Measurements from ENCODE around the gene FFAR3. TPM values are rescaled to one million over a fixed set of nuclear protein-coding genes. Genes with fewer than 3 reads are reported as not detected.
"Not testable (repeated sequence)": the region's sequence is repeated elsewhere in the genome, so short reads cannot be mapped to it uniquely, and the experiment has no call there.

Gene FFAR3
- total RNA-seq, 1 donor from 2014 or later = not detected

DNA sequence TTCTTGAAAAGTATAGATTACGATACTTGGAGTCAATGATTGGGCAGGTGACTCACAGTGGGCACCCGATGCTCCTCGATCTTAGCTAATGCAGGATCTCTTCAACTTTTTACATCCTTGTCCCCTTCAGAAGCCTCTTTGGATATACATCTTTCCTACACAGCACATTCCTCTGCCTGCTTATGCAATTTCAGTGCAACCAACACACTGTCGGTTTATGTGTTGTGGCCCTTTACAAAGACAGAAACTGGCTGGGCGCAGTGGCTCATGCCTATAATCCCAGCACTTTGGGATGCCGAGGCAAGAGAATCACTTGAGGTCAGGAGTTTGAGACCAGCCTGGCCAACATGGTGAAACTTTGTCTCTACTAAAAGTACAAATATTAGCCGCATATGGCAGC is 15.2 kb downstream of the FFAR3 start:
- DNase-seq (ENCODE audit: low read depth in 2 of 2) = no peak

DNA sequence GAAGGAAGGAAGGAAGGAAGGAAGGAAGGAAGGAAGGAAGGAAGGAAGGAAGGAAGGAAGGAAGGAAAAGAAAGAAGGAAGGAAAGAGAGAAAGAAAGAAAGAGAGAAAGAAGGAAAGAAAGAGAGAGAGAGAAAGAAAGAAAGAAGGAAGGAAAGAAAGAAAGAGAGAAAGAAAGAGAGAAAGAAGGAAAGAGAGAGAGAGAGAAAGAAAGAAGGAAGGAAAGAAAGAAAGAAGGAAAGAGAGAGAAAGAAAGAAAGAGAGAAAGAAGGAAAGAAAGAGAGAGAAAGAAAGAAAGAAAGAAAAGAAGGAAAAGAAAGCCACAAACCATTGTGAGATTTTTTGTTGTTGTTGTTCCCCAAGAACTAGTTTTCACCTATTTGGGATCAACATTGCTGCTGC is 15.8 kb downstream of the FFAR3 start:
- not testable (repeated sequence) for DNase-seq (ENCODE audit: low read depth in 2 of 2)

DNA sequence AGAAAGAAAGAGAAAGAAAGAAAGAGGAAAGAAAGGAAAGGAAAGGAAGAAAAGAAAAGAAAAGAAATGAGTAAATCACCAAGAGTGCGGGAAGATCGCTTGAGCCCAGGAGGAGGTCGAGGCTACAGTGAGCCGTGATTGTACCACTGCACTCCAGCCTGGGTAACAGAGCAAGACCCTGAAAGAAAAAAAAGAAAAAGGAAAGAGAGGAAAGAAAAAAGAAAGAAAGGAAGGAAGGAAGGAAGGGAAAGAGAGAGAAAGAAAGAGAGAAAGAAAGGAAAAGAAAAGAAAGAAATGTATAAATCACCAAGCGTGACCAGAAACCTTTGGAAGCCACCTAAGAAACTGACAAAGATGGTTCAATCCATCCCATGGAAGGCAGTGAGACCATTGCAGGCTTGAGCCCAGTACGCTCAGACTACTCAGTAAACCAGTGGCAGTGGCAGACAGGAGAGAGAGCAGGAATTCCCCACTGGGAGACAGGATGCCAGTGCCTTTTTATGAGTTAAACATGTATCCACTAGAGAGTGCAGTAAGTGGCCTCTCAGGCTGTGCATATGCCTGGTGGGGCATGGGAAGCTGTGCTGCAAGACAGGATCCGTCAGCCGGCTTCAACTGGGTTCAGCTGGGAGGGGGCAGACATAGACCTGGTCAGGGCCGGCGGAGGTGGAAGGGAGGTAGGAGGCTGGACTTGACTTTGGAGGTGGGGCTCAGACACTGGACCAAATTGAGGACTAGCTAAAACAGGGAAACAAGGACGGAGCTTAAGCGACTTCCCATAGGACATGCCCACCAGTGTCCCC is 17.4 kb downstream of the FFAR3 start:
- DNase-seq (ENCODE audit: low read depth in 2 of 2) = no peak

DNA sequence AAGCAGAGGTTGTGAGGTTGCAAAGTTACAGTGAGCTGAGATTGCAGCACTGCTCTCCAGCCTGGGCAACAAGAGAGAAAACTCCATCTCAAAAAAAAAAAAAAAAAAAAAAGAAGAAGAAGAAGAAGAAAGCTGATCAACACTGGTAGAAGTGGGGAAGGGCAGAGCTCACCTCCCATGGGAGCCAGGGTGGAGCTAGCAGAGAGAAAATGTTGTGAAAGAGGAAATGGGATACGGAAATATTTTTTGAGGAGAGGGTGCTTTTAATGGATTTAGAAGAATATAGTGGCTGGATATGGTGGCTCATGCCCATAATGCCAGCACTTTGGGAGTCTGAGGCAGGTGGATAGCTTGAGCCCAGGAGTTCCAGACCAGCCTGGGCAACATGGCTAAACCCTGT is 19.4 kb downstream of the FFAR3 start:
- DNase-seq (ENCODE audit: low read depth in 2 of 2) = no peak

DNA sequence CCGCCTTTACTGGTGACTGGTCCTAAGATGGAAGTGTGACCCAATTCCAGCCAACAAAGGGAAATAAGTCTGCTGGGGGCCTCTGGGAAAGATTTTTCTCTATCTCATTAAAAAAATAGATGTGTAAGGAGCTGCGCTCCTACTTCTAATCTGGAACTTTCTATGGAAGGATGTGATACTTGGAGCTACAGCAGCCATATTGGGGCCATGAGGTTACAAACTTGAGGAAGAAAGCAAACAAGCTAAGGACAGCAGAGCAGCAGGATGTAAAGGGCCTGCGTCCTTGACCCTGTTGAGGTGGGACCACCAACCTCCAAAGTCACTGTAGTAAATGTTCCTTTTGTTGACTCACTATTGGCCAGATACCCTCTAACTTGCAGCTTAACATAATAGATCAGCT is 20.1 kb downstream of the FFAR3 start:
- DNase-seq (ENCODE audit: low read depth in 2 of 2) = no peak

DNA sequence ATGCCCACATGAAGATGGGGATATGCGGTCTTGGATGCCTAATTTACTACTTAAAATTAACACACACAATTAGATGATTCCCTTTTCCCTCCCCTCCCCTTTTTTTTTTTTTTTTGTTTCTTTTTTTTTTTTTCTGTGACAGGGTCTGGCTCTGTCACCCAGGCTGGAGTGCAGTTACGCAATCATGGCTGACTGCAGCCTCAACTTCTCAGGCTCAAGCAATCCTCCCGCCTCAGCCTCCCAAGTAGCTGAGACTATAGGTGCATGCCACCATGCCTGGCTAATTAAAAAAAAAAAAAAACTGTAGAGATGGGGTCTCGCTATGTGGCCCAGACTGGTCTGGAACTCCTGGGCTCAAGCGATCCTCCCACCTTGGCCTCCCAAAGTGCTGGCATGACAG is 21.3 kb downstream of the FFAR3 start:
- not testable (repeated sequence) for DNase-seq (ENCODE audit: low read depth in 2 of 2)

DNA sequence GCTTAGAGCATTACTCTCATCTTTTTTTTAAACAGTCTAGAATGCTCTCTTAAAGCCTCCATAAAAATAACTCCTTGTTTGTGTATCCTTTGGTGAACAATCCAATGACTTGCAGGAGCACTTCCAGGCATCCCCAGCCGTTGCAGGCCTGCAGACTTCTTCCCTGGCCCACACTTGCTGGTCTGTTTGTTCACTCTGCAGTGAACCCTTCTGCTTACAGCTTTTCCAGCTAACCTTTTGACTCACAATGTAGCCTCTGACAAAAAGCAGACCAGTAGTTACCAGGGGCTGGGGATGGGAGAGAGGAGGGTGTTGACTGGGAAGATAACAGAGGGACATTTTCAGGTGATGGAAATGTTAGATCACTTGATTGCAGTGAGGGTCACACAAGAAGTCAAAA is 21.7 kb downstream of the FFAR3 start:
- DNase-seq (ENCODE audit: low read depth in 2 of 2) = no peak

DNA sequence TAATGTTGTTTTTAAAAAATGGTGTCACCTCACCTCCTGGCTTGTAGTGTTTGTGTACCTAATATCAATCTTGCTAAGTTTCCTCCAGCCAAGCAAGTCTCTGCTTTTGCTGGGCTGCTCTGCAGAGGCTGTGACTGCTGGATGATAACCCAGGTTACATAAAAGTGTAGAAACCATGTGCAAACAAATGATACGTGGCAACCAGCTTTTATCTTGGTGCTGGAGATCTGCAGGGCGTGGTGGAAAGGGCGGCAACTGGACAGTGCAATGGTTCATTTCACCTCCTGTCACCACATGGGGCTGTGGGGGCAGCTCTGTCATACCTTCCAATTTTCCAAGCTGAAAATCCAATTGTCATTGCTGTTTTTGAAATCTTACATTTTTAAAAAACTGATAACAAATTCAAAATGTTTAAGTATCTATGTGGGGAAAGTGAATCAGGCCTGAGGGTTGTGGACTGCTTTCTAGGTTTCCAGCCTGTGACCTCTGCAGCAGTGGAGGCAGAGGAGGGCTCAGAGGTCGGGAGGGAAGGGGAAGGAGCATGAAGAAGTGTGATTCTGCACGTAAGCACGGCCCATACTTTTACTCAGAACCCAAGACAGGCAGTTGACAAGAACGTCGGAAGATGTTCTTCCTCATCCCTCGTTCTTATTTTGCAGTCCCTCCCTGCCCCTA is 22.3 kb downstream of the FFAR3 start:
- no peak for DNase-seq (ENCODE audit: low read depth in 2 of 2)

DNA sequence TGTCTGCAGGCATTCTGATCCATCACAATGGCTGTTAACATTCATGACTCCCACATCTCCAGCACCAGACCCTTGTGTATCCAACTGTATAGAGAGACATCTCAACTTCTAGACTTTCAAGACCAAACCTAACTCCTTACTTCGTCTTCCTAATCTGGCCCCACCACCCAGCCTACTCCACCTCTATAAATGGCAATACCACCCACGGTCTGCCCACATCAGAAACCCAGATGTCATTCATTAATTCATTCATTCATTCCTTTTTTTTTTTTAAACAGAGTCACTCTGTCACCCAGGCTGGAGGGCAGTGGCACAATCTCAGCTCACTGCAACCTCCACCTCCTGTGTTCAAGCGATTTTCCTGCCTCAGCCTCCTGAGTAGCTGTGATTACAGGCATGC is 23.1 kb downstream of the FFAR3 start:
- DNase-seq (ENCODE audit: low read depth in 2 of 2) = no peak

DNA sequence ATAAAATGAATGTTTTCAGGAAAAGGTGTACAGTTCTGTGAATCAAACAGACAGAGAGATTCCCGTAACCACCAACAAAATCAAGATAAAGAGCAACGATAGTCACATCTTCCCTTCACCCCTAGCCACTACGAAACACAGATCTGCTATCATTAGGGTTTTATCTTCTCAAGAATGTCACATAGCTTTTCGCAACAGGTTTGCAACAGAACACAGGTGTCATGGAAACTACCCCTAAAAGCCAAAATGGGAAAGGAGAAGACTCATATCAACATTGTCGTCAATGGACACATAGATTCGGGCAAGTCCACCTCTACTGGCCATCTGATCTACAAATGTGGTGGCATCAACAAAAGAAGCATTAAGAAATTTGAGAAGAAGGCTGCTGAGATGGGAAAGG is 23.7 kb downstream of the FFAR3 start:
- no peak for DNase-seq (ENCODE audit: low read depth in 2 of 2)

DNA sequence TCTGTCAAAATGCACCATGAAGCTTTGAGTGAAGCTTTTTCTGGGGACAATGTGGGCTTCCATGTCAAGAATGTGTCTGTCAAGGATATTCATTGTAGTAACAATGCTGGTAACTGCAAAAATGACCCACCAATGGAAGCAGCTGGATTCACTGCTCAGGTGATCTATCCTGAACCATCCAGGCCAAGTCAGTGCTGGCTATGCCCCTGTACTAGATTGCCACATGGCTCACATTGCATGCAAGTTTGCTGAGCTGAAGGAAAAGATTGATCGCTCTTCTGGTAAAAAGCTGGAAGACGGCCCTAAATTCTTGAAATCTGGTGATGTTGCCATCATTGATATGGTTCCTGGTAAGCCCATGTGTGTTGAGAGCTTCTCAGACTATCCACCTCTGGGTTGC is 25.3 kb downstream of the FFAR3 start:
- no peak for DNase-seq (ENCODE audit: low read depth in 2 of 2)

DNA sequence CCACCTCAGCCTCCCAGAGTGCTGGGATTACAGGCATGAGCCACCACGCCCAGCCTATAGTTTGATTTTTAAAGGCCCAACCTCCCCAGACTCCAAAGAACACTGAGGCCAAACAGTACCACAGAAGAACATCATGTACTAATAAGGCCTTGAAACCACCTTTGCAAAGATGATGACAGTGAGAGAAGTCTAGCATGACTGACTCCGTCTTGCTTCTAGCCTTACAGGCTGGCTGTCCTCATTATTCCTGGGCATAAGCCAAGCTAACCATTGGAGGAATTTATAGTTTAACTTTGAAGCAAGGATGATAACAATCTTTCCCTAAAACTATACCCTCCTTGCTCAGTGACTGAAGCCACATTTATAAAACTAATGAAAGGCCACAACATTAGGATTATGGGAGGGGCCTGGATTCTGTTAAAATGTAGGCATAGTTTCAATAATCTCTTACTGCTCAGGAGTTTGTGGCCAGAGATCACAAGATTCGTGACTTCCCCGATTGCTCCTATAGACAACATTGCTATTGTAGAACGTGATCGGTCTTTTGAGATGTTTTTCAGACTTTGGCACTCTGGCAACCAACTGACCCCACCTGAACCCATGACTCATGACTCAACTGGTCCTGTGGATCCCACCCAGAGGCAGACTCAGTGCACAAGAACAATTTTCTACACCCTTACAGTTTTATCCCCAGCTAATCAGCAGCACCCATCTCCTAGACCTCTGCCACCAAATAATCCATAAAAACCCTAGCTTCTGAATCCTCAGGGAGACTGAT is 30.2 kb downstream of the FFAR3 start:
- DNase-seq (ENCODE audit: low read depth in 2 of 2) = no peak

DNA sequence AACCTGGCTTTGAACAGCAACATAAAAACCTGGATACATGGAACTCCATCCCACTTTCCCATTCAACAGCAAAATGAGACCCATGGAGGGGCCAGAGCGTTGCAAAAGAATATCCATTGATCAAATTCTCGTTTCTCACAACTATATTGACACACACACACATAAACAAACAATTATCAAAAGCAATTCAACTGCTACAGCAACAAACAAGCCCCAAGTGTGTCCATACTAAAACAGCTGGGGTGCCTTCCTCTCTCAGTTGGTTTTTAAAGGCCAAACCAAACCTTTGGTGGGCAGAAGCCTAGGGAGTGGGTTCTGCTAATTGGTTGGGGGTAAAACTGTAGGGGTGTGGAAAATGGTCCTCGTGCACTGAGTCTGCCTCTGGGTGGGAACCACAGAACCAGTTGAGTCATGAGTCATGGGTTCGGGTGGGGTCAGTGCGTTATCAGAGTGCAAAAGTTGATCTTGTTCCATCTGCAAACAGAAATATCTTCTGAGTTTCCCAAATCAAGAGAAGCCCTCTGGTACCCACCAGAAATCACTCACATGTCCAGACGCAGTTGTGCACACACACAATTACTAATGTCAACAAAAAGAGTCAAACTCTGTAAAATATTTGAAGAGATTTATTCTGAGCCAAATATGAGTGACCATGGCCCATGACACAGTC is 31.1 kb downstream of the FFAR3 start:
- DNase-seq (ENCODE audit: low read depth in 2 of 2) = no peak

DNA sequence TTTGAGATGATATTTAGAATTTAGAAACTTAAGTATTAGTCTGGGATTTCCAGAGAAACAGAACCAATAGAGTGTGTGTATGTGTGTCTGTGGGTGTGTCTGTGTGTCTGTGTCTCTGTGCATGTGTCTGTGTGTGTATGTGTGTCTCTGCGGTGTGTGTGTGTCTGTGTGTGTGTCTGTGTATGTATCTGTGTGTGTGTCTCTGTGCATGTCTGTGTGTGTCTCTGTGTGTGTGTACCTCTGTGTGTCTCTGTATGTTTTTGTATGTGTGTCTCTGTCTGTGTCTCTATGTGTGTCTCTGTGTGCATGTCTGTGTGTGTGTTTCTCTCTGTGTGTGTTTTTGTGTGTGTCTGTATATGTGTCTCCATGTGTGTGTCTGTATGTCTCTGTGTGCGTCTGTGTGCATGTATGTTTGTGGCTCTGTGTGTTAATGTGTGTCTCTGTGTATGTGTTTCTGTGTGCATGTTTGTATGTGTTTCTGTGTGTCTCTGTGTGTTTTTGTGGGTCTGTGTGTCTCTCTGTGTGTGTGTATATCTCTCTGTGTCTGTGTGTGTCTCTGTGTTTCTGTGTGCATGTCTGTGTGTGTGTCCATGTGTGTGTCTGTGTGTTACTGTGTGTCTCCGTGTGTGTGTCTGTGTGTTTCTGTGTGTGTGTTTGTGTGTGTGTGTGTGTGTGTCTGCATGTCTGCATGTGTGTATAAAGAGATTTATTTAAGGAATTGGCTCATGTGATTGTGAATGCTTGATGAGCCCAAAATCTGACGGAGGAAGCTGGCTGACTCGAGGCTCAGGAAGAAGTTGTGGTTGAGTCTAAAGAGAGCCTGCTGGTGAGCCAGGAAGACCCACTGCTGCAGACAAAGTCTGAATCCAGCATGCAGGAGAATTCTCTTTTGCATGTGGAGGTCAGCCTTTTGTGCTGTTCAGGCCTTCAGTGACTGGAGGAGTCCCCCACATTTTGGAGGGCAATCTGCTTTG is 34.8 kb downstream of the FFAR3 start:
- no peak for DNase-seq (ENCODE audit: low read depth in 2 of 2)

DNA sequence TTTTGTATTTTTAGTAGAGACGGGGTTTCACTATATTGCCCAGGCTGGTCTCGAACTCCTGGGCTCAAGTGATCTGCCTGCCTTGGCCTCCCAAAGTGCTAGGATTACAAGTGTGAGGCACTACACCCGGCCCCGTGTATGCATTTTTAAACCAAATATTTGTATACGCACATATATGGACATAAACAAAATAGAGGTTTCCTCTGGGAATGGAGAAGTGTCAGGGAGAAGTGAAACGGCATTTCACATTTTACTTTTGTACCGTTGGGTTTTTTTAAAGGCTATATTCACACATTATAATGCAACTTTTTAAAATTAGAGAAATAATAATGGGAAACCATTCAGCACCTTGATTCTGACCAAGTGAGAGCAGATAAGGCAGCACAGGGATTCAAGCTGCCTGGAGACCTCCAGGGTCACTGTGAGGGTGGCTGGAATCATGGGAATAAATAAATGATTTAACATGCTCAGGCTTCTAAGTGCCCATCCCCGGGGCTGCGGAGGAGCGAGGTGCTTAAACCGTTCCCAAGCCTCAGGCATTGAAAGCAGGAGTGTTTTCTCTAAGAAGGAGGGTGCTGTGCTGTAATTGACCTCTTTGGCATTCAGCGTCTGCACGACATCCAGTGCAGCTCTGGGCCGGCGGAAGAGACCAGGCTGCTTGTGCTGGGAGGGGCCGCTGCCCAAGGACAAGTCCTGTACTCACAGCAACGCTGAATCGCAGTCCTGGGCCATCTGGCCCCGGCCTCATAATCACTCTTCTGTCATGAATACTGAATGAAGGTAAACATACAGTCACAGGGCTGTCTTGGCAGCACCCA is 37.3 kb downstream of the FFAR3 start:
- no peak for DNase-seq (ENCODE audit: low read depth in 2 of 2)

DNA sequence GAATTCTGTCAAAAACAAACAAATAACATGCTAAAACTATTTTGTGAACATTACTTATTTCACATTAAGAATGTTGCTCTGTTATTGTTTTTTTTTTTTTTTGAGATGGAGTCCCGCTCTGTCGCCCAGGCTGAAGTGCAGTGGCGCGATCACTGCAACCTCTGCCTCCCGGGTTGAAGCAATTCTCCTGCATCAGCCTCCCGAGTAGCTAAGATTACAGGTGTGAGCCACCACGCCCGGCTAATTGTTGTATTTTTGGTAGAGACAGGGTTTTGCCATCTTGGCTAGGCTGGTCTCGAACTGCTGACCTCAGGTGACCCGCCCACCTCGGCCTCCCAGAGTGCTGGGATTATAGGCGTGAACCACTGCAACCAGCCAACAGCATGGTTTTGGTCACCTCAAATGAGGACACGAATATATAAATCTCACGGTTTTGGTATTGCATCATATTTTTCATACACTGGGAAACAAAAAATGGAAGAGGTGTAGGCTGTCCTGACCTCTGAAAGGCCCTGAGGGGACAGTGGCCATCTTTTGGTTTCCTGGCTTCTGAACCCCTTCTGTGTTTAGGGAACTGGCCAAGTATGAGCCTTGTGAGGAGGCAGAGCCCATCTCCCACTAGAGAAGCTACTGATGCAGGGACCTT is 38.1 kb downstream of the FFAR3 start:
- no peak for DNase-seq (ENCODE audit: low read depth in 2 of 2)

DNA sequence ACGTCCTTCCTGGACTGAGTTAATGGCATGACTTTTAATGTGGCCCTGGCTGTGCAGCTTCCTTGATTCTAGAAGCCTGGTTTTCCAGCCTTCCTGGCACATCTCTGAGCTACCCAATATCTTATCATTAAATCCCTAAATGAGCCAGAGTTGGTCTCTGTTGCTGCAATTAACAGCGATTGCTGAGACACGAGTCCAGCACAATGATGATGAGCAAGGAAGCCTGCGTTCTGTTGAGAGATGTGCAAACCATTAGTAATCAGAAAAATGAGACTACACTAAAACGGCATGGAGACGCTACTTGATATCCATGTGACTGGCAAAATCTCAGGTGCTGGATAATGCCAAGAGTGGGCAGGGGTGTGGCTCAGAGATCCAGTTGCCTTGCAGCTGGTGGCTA is 38.8 kb downstream of the FFAR3 start:
- DNase-seq (ENCODE audit: low read depth in 2 of 2) = no peak

DNA sequence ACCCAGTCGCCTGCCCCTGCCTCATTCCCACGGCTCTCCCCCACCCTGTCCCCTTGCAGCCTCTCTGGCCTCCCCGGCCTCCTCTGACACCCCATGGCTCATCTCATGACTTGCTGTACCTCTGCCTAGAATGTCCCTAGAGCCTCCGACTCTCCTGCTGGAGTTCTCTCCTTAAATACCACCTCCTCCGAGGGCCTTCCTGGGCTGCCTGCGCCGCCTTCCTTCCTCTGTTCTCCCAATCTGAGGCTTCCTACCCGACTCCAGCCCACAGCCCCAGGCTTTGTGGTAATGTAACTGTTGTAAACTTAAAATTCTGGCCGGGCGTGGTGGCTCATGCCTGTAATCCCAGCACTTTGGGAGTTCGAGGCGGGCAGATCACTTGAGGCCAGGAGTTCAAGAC is 40.3 kb downstream of the FFAR3 start:
- no peak for DNase-seq (ENCODE audit: low read depth in 2 of 2)

DNA sequence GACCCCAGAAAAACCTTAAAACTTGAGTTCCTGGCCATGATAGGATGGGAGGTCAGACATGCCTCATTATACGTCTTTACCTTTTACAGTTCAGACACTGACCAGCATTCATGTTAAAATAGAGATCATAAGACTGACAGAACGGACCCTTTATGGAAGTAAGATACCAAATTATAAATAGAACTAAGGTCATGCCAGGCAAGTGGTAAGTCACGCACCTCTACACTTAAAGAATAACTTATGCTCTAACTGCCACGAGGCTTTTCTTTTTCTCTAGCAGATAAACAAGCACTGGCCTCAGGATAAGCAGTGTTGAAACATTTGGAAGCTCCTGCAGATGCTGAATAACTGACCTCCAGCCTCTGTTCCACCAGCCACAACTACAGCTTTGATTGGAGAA is 41.0 kb downstream of the FFAR3 start:
- DNase-seq (ENCODE audit: low read depth in 2 of 2) = no peak

Data from dermis microvascular lymphatic vessel endothelial cell (primary cell).